NCI-H2107 (cell line): ENCODE measurements around the gene SLC49A3.
"Not testable (repeated sequence)": the region's sequence is repeated elsewhere in the genome, so short reads cannot be mapped to it uniquely, and the experiment has no call there.

Source experiments
- DNase-seq: peaks from one replicate; lab custom pipeline; 2025; lab: John Stamatoyannopoulos, UW

The SLC49A3 gene

DNA sequence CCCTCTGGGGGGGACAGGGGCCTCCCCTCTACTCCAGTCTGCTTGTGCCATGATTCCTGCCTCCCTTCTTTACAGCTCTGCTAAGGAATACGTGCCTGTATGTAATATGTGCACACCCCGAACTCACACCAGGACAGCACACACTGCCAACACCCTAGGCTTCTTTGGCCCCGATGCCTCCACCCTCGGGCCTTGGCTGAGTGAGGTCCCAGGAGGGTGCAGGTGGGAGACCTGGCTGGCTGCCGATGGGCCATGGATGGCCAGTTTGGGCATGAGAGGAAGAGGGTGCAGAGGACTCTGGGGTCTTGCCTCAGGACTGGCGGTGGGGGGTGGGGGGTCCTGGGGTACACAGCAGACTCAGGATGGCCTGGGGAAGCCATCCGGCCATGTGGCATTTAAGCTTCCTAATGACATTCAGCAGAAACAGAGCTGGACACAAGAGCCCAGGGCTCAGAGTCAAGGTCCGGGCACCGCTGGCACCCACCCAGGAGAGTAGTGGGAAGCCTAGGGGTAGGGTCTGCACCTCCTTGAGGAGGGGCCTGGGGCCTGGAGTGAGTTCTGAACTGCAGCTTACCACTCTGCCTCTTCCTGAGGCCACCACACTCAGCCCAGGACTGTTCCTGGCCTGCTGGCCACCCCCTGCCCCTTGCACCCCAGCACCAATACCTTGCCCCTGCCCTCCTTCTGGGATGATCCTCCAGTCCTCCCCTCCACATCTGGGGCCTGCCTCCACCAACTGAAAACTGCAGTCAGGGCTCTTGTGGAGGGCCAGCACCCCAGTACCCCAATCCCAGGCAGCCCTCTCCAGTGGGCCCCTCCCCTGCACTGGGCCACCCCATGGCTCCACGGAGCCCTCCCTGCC, 14.6 kb upstream of the SLC49A3 start:
- DNase-seq = no peak

DNA sequence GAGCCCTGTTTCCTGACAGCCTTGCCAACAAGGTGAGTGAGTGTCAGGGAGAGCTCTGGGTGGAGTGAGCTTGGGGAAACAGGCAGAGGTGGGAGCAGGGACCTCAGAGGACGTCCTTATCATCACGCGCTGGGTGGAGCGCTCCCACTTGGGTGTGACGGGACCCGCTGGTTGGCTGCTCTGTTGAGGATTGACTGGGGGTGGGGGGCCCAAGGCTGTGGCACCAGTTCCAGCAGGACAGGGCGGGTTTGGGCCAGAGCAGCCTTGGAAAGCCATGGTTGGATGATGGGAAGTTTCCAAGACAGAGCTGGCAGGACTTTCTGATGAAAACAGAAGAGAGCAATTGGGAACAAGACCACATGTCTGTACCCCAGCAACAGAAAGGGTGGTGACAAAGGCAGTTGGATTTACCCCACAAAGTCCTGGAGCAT, 13.7 kb upstream of the SLC49A3 start:
- no peak for DNase-seq

DNA sequence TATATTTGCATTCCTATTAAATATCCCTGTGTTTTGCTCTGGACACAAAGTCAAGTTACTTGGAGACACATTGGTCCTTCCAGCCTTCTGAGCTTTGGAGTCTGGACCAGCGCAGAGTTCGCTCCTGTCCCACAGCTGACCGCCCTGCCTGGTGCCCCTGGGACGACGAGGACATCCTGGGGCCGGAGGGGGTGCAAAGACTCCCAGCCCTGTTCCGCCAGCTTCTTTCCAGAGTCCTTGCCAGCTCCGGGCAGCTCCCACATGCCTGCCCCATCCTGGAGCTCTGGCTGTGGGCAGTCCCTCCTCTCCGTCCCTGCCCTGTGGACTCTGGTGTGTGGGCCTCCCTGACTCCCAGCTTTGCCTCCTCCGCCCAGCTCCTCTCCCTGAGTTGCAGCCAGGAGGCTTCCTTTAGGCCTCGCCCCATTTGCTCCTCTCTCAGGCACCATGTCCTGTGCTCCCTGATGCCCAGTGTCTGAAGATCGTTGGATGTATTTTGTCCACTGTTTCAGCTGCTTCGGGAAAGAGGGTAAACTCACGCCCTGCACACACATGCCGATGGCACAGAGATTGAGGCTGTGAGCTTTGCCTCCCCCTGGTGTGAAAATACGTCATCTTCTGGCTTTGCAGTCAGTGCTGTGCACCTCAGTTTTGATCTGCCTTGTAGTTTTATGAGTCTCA, 11.8 kb upstream of the SLC49A3 start:
- no peak for DNase-seq

DNA sequence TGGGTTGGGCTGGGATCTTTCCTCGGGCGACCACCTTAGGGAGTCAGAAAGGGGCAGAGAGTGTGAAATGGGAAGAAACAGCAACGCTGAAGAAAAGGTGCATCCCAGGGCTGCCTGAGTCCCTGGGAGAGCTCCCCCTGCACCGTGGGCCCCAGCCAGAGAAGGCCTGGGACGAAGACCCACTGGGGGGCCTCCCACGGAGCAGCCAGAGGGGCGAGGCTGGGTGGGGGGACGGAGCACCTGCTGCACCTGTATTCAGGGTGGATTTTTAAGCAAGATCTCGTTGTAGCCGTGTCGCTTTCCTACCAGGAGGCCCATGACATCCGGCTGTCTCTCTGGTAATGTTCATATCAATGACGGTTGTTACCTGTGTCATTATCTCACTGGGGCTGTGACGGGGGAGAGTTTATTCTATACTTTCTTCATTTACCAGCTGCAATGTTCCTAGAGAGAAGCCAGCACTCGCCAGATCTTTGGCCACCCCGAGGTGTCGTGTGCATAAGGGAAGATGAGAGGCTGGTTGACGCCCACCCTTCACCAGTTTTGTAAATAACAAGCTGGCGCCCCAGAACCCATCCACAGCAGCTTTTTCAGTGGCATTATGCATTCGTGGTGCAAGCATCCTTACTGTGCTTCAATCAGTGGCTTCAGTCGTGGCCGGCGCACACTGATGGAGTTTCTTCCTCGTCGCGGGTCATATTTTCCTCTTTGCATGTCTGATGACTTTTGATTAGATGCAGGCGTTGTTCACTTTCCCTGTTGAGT, 11.0 kb upstream of the SLC49A3 start:
- DNase-seq = no peak

DNA sequence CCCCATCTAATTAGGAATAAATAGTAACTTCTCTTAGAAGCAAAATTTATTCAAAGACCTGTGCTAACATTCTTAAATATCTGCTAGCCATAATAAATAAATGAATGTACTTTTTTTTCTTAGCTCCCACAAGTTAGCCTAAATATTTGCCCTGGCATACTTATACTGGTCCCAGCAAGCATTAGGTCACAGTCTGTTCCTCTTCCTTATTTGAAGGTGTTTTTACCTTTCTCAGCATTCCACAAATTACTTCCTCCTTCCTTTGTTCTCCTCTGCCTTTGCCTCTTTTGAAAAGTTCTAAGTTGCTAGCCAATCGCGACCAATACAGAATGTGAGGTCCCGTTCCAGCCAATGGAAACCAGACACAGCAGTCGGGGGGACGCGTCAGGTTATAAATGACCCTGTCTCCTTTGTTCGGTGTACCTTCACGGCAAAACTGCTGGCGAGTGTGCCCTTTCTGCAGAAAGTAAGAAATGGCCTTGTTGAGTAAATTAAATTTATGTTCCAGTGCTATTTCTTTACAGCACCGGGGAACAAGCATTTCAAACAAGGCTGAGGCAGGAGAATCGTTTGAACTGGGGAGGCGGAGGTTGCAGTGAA, 5.5 kb upstream of the SLC49A3 start:
- DNase-seq = not testable (repeated sequence)

DNA sequence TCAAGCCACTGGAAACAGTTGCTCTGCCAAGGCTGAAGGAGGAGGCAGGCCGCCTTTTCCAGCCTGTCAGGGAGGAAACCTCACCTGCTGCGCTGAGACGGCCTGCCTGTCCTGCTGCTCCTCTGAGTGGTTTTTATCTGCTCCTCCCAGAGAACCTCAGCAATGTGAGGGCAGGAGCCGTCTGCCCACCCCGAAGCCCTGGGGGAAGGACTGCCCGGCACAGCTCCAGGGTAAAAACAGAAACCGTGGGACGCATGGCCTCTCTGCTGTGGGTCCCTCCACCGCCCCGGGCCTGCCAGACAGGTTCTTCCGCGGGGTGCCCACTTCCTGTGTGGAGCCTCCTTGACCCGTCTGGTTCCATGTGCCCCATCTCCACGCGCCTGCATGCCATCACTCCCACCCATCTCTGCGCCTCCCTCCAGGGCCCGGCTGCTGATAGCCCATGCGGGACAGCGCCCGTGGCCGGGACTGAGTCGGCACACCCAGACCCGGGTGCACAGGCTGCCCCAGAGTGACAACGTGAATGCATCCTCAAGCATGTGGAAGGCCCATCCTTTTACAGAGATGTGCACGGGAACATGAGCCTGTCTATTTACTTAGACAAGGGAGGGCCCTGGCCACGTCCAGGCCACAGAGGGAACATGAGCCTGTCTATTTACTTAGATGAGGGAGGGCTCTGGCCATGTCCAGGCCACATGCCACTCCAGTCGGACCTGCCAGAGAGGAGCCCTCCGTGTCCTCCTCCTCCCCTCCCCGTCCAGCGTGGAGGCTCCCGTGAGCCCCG, 4.0 kb upstream of the SLC49A3 start:
- no peak for DNase-seq

DNA sequence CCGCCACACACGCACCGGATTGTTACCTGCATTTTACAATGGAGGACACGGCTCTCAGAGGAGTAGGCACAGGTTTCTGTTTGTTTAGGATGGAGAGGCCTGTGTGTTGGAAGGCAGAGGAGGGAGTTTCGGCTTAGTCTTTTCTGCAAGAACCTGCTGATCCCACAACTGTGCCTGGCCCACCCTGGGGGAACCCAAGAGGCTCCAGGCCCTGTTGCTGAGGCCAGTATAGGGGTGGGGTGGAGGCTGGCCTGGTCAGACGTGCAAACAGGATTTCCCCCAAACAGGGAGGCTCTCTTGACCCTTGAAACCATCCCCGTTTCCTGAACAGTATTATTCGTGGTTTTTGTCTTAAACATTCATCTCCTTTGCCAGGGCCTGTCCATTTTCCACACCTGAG, 772 bp upstream of the SLC49A3 start:
- no peak for DNase-seq

DNA sequence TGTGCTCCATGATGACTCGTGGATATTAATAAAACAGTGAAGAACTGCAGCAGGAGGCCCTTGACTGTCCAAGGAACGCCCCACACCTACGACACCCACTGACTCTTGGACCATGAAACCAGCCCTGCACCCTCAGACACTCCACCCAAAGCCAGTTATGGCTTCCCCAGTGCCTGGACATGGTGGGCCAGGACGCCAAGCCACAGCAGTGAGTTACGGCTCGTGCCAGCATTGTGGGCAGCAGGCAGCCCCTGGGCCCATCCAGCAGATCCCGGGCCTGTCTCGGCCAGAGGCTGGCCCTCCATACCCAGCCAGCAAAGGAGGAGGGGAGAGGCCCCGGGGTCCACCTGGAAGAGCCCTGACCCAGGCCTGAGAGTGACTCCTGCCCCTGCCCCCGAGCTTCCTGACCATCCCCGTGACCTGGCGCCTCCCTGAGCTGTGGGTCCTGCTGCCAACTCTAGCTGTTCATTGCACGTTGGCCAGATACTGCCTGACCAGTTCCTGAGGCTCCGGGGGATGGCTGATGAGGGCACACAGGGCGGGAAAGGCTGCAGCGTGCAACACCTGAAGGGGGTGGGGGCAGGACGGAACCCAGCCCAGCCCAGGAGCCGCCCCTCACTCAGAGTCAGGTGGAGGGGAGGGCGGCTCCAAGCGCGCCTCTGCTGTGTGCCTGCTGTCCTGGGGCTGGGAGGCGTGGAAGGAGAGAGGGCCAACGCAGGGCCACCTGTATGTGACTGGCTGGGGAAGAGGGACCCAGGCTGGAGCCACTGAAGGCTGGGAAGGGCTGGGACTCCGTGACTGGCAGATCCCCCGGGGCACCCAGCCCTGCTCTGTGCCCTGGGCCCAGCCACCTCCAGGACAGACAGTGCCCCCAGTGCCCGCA, 739 bp downstream of the SLC49A3 start:
- DNase-seq = no peak

DNA sequence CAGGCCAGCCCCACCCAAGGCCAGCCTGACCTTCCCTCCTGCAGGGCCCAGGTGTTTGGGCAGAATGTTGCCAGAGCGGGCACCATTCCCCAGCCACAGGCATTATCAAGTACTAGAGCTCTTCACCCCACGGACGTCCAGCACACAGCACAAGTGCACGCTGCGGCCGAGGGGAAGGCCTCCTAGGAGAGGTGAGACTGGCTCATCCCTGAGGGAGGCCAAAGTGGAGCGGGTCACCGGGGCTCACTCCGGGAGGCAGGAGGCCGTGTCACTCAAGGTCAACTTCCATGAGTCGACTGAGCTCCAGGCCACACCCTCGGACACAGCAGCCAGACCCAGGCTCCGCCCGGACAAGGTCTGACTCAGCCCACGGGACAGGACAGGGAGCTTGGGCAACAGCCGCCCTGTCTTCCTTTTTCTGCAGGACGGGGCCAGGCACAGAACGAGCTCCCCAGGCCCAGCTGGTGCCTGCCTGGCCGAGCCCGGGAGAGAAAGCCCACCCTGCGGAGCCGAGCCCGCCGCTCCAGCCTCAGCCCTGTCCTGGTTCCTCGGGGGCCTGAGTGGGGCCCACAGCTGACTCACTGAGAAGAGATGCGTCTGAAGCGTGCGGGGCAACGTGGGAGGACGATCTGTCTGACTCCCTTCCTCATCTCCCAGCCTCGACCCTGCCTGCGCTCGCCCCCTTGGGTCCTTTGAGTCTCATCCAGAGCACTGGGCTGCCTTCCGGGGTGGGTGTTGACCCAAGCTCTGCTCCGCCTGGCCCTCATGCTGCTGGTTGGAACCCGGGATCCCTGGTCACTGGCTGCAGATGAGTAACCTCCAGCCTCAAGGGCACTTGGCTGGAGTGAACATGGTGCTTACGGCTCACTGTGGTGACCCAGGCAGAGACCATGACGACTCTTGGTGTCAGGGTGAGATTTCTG, 1.6 kb downstream of the SLC49A3 start:
- DNase-seq = no peak

DNA sequence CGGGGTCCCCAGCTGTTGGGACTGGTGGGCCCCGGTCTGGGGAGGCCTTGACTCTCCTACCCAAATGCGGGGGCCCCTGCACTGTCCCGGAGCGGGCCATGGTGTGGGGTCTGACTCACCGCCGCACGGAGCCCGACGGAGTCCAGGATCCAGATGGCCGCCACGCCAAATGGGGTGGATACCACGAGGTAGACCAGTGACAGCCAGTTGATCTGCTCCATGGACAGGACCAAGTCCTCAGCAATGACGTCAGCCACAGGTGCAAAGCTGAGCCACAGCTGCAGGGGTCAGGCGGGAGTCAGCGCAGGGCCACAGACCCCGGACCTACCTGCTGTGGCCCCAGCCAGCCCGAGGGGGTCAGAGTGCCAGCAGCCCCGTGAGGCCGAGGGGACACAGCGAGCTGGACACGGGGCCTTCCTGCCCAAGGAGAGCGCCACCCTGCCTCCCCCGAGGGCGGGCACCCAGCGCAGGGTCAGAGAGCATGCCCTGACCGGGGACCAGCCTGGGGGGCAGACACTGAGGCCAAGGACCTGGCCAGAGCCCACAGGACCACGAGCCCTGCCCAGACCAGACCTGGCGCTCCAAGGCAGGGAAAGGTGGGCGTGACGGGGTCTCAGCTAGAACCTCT, 2.4 kb downstream of the SLC49A3 start:
- DNase-seq = no peak

DNA sequence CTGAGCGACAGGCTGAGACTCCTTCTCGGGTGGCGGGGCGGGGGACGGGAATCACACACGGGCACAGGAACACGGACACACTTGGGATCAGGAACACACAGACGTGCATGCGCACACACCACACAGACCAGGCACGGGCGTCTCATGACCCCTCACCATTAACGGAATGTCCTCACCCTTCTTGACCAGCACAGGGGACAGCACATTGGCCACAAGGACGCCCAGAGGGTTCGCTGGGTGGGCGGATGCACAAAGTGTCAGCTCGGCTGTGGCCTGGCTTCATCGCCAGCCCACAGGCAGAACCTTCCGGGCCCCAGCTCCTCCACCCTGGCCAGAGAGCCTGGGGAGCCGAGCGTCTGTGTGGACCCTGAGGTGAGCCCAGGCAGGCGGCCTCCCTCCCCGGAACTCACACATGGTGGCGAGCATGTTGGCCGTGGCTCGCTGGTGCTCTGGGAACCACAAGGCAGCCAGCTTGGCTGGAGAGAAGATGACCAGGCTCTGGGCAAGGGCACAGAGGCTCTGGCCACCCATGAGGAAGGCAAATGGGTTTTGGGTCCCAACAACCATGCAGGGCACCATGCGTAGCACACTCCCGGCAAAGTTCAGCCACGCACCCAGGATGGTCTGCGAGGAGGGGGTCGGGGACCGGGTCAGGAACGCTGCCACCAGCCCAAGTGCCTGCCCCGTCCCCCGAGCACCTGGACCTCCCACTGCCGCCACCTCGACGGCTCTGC, 3.1 kb downstream of the SLC49A3 start:
- DNase-seq = no peak

DNA sequence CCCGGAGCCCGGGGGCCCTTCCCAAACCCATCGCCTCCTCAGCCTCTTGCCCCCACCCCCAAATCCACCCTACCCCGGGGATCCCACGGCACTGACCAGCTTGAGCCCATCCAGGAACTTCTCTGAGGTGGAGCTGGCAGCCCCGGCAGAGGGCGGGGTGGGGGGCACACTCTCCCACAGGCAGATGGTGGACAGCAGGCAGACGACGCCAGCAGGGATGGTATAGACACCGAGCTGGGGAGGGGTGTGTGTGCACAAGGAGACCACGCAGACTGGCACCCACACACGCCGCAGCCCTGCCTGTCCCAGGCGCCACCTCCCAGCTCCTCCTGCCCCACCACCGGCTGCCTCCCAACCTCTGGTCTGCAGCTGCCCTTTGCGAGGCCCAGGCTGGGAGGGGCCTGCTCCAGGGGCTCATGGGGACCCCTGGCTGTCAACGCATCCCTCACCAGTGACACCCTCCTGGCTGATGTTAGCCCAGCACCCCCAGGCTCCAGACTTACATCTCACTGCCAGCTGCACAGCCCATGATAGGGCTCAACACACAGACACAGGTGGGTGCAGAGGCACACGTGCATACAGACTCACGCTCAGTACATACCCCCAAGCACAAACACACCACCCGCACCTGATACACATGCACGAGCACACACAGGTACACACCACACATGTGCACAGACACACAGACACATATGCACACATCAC, 4.2 kb downstream of the SLC49A3 start:
- DNase-seq = no peak

DNA sequence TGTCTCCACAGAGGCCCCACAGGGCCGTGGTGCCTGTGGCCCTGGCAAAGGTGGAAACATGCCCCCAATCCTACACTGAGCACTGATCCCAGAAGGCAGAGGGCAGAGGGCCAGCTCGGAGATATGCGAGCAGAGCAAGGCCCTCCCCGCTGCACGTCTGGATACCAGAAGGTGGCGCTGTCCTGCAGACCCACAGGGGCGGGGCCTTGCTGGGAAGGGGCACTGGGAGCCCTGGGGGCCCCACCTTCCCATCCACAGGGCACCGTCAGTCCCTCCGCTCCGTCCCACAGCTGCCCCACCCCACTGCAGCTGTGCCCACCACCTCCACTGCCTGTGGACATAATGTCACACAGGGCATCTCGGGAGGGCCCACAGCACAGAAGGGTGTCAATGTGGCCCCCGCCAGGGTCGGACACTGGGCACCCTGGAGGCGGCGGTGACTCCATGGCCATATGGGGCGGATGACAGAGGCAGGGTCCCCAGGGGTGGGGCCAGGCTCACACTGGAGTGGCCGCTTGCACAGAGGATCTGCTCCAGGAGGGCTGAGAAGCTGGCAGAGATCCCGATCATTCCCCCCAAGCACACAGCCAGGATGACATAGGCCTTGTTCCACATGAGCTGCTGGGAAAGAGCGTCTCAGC, 4.8 kb downstream of the SLC49A3 start:
- peak; percentile 11 for DNase-seq

DNA sequence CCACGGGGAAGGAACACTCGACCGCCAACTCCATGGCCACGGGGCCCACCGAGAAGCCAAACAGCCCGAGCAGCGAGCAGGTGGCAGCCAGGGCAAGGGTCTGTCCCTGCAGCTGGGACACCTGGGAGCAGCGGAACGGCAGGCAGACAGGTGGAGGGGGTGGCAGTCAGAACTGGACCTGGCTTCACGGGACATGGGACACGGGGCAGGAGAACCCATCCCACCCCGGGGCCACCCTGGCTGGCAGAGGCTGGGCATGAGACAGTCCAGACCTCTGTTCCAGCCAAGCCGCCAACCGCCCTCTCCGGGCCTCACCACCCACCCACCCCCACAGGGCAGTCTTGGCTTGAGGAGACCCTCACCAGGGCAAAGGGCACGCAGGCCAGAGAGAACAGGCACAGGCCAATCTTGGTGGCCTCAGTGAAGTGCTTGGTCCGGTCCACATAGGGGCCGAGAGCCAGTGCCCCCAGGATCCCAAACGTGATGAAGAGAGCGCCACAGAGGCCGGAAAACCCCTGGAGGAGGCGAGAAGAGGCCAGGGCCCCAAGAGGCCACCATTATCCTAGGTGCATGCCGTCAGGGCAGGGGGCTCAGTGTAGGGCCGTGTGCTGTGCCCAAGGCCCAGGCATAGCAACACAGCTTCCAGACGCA, 5.6 kb downstream of the SLC49A3 start:
- no peak for DNase-seq

DNA sequence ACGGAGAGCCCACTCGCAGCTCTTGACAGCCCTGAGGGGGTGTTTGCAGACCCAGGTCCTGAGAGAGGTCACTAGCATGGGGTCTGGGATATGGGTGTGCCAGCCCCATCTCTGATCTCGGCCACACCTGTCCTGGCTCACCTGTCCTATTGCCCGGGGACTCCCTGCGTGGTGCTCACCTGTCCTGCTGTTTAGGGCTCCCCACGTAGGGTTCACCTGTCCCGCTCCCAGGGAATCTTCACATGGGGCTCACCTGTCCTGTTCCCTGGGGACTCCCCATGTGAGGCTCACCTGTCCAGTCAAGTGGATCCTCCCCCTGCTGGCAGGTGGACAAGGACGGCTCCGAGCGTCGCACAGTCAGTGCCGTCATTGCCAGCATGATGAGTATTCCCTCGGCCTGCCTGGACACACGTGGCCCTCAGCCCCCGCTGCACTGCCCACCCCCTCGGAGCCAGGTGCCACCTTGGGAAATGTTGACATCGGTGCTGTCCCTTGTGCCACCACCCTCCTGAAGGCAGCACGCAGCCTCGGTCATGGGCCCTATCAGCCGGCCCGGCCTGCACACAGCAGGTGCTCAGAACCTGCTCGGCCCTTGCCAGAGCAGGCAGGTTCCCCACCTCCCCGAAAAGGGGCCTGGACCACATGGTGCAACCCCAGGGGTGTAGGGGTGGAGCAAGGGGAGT, 6.3 kb downstream of the SLC49A3 start:
- no peak for DNase-seq
